Heart right ventricle (tissue), 16 donors: Measurements from ENCODE around the gene LARP4B. TPM values are rescaled to one million over a fixed set of nuclear protein-coding genes. Genes with fewer than 3 reads are reported as not detected.

Source experiments
- ATAC-seq, 8 donors: fragments of 200-7000 bp; cut with Tn5 transposase; one replicate each; pipeline ENCODE4 v1.9.1; 2020; ENCODE audit warnings: mild to moderate bottlenecking in 8 of 8, moderate library complexity in 8 of 8, moderate number of reproducible peaks in 1 of 8
- DNase-seq, 2 donors: peaks; one replicate each; pipeline ENCODE4 v3.0.0-alpha.2; 2020
- H3K27ac ChIP-seq, 10 donors: fragments of 200-600 bp; sonication (generic) in 2 of 10; one replicate each; pipeline versions ENCODE4 v1.5.0 to v1.8.0; 2020 to 2022; ENCODE audit warnings: mild to moderate bottlenecking in 3 of 10
- H3K27me3 ChIP-seq, 7 donors: fragments of 200-600 bp; one replicate each; pipeline ENCODE4 v1.8.0; 2021 to 2022; ENCODE audit warnings: mild to moderate bottlenecking in 2 of 7
- H3K36me3 ChIP-seq, 9 donors: fragments of 200-600 bp; sonication (generic) in 1 of 9; one replicate each; pipeline versions ENCODE4 v1.5.0 to v1.8.0; 2020 to 2022; ENCODE audit warnings: mild to moderate bottlenecking in 2 of 9
- H3K4me1 ChIP-seq, 9 donors: fragments of 200-600 bp; sonication (generic) in 1 of 9; one replicate each; pipeline versions ENCODE4 v1.5.0 to v1.8.0; 2020 to 2022; ENCODE audit warnings: mild to moderate bottlenecking in 4 of 9
- H3K4me3 ChIP-seq, 10 donors: fragments of 200-600 bp; sonication (generic) in 2 of 10; one replicate each; pipeline versions ENCODE4 v1.5.0 to v1.8.0; 2020 to 2022; ENCODE audit warnings: mild to moderate bottlenecking in 7 of 10, moderate library complexity in 2 of 10
- H3K9me3 ChIP-seq, 11 donors: fragments of 200-600 bp in 10 of 11; sonication (generic) in 2 of 11; one replicate each; pipeline versions ENCODE4 v1.5.0 to v1.8.0; 2013 to 2022; ENCODE audit warnings: mild to moderate bottlenecking in 2 of 11, control low read depth in 1 of 11, moderate library complexity in 1 of 11
- WGBS, 2 donors: extraction: QIAGEN DNeasy Blood & Tissue Kit; methylation state at CpG; one replicate each; pipeline ENCODE4 v1.1.7; 2013; ENCODE audit warnings: inconsistent platforms in 1 of 2; 5-methylcytosine and 5-hydroxymethylcytosine counted together
- intact Hi-C, 10 donors: fragments of 100-400 bp; cut with DNase I; formaldehyde crosslinking; loops; one replicate each; pipeline versions ENCODE4 v1.11.1 to v1.14.2; 2022
- polyA plus RNA-seq, 2 donors: library from polyadenylated mRNA; stranded (reverse); fragments of 200-250 nt; gene quantifications; one replicate each; pipeline ENCODE4 v1.2.3, GENCODE V29; 2013
- total RNA-seq, 10 donors: library from RNA; stranded (reverse); fragmentation: NEBNext Ultra II Directional in 3 of 10; extraction: Animal tissue kit (Norgen Biotek cat#: 25700) in 3 of 10; gene quantifications; one replicate each; pipeline versions ENCODE4 v1.2.1 to v1.2.4, GENCODE V29; 2021 to 2023
- TF ChIP-seq, protein P1 (sequence below), 9 donors: fragments of 200-600 bp; sonication (generic) in 2 of 9; IDR thresholded peaks; one replicate each; pipeline versions ENCODE4 v1.5.0 to v1.8.0; 2021 to 2022; ENCODE audit warnings: antibody characterized with exemption in 9 of 9, mild to moderate bottlenecking in 5 of 9, moderate library complexity in 1 of 9
- donor health status: Arrhythmogenic right ventricular cardiomyopathy.
- donor health status: ischemic (EF 13 %, LVEDD 7.1; RV severe dilation, severe dysfunction).
- donor health status: healthy with polysubstance abuse.
- donor health status: DM: no; HTN: yes; CAD: no.
- donor health status: DM: no; HTN: no; CAD: no.
- donor health status: ischemic (EF 25% LVEDD 6.9; RV normal size, moderate dysfunction).
- donor health status: ischemic (EF 25% LVEDD 5.7; RV mildly dilated, moderate dysfunction).
- donor health status: healthy.
- donor health status: DM: yes; HTN: yes; CAD: no.
- donor health status: Ischemic cardiomyopathy.
- donor health status: ischemic (EF 35%, LVEDD 5.7; RV mildly dilated, moderate dysfunction).
- donor health status: nonischemic (EF 11% LVEDD 7.7; RV severe dilation, severe dysfunction).
- donor health status: DM: yes; HTN: yes; CAD: no.
- donor health status: PGD.
- donor health status: ischemic (EF 29% LVEDD 5.4; RV normal size, mild dysfunction).
- donor health status: nonischemic (EF 23%, LVEDD 6.1; RV moderate dilation, normal function).

Gene LARP4B
- total and polyA plus RNA-seq, 12 donors: 10.6 to 82.6 (median 61.9) TPM

DNA sequence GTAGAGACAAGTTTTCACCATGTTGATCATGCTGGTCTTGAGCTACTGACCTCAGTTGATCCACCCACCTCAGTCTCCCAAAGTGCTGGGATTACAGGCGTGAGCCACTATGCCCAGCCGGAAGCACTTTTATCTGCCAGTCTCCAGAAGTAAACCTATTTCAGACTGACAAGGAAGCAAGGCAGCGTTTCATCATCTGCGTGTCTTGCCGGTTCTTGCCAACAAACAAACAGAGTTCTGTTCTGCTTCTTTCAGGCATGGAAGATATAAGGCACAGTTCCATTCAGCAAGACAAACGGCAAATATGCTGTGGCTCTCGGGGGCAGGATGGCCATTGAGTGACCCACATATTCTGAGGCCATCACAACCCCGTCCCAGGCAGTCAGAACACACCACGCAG, 15.5 kb upstream of the LARP4B start:
- Histone ChIP-seq H3K4me3 (no peak overlapping the region), H3K27ac (no peak overlapping the region), H3K27me3 (peaks cover 0 to 8% (median 0%) of the 10 kb centered on the region in 7 donors), H3K4me1 (peaks cover 0 to 16% (median 0%) of the 10 kb centered on the region in 9 donors), H3K36me3 (no peaks in the 10 kb centered on the region), H3K9me3 (no peaks in the 10 kb centered on the region)
- DNase-seq: no peak
- 85 to 86% methylated on average over 9 of the region's 9 CpGs for WGBS, 2 donors
- intact Hi-C loops: no loop called here
- TF ChIP-seq, protein P1, sequence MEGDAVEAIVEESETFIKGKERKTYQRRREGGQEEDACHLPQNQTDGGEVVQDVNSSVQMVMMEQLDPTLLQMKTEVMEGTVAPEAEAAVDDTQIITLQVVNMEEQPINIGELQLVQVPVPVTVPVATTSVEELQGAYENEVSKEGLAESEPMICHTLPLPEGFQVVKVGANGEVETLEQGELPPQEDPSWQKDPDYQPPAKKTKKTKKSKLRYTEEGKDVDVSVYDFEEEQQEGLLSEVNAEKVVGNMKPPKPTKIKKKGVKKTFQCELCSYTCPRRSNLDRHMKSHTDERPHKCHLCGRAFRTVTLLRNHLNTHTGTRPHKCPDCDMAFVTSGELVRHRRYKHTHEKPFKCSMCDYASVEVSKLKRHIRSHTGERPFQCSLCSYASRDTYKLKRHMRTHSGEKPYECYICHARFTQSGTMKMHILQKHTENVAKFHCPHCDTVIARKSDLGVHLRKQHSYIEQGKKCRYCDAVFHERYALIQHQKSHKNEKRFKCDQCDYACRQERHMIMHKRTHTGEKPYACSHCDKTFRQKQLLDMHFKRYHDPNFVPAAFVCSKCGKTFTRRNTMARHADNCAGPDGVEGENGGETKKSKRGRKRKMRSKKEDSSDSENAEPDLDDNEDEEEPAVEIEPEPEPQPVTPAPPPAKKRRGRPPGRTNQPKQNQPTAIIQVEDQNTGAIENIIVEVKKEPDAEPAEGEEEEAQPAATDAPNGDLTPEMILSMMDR (IDR thresholded peaks at IDR 0.05): no peak
- ATAC-seq: no peak

DNA sequence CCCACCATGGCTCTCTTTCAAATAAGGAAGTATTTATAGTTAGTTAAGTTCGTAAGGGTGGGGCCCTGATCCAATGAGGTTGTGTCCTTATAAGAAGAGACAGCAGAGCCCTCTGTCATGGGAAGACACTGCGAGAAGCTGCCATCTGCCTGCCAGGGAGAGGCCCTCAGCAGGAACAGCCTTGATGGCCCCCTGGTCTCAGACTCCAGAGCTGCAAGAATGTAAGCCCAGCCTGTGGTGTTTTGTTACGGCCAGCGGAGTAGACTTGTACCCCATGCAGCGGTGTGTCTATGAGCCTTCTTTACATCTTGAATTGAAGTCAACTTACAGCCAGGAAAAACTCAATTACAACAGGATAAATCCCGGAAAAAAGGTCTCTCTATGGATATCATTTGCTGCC, 14.3 kb upstream of the LARP4B start:
- Histone ChIP-seq H3K27ac (no peak overlapping the region), H3K4me3 (no peak overlapping the region), H3K27me3 (peaks cover 0 to under 1% (median 0%) of the 10 kb centered on the region in 7 donors), H3K9me3 (no peaks in the 10 kb centered on the region), H3K36me3 (no peaks in the 10 kb centered on the region), H3K4me1 (peaks cover 0 to 16% (median 0%) of the 10 kb centered on the region in 9 donors)
- ATAC-seq (no peak), DNase-seq (no peak)
- 92 to 95% methylated on average over 6 of the region's 6 CpGs for WGBS, 2 donors
- TF ChIP-seq, protein P1 (IDR thresholded peaks at IDR 0.05): no peak
- intact Hi-C loops: no loop called here

DNA sequence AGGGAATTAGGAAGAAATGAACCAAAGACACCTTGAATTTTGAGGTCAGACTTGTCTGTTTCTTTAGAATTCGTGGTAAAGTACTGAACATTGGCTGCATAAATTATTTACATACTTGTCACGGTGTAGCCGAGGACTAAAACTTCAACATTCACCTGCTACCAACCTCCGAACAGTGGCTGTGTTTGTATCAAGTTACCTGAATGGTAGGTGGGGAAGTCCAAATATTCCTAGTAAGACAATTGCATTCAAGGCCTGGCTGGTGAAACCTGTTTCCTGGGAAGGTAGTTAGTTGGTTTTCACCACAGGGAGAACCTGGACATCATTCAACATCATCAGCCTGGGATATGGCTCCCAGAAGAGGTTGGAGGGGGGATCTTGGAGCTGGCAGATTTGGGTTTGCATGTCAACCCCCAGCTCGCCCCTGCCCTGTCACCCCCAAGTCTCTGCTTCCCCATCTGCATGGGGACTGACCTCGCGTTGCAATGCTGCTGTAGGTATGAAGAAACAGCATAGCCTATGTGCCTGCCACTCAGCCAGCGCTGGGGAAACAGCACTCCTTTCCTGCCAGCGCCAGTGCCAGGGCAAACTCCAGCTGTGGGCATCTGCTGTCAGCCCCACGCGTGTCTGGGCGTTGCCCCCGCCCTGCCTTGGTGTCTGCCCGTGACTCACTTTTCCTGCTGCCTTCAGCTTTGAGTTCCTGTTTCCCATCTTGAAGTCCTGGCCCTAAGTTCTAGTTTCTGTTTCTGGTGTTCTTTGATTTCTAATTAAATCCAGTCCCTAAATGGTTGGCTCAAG, 12.7 kb upstream of the LARP4B start:
- Histone ChIP-seq H3K27me3 (no peaks in the 10 kb centered on the region), H3K4me3 (peak overlapping the region in 5 of 10 donors; percentile 7 to 39 (median 15)), H3K9me3 (no peaks in the 10 kb centered on the region), H3K36me3 (no peaks in the 10 kb centered on the region), H3K27ac (peak overlapping the region in 8 of 10 donors; percentile 22 to 78 (median 63)), H3K4me1 (peaks cover 0 to 16% (median 0%) of the 10 kb centered on the region in 9 donors)
- intact Hi-C loops: no loop called here
- WGBS, 2 donors: 69 to 74% methylated on average over 14 of the region's 14 CpGs
- TF ChIP-seq, protein P1 (IDR thresholded peaks at IDR 0.05): no peak
- peak; percentile 54 to 60 for DNase-seq
- peak; percentile 53 to 93 (median 86) for ATAC-seq

DNA sequence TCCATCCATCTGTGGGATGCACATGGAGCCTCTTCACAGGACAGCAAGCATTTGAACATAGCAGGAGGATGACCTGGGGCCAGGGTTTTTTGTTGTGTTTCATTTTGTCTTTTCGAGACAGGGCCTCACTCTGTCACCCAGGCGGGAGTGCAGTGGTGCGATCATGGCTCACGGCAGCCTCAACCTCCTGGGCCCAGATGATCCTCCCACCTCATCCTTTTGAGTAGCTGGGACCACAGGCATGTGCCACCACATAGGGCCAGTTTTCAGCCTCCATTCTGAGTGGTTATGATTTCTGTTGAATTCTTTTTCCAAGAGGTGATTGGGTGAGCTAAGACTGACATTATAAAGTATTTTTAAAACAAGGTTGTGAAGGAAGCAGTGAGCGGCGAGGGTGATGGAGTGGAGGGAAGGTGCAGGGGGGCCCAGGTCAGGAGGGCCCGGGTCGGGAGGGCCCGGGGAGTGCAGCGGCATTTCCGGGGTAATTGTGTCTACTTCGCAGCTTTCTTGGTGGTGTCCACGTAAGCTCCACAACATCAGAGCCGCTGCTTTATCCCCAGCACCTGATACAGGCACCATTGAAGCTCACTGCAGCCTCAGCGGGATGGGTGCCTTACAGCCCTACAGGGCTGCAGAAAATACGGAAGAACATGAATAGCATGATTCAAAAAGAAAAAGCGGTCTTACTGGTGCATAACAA, 12.0 kb upstream of the LARP4B start:
- DNase-seq (no peak), ATAC-seq (no peak)
- H3K4me1 ChIP-seq: peaks cover 0 to 16% (median 0%) of the 10 kb centered on the region in 9 donors
- intact Hi-C loops: no loop called here
- no peaks in the 10 kb centered on the region for H3K27me3 ChIP-seq
- 93 to 96% methylated on average over 17 of the region's 17 CpGs for WGBS, 2 donors
- H3K27ac ChIP-seq: peak overlapping the region in 2 of 10 donors; percentile 66 to 78
- H3K9me3 ChIP-seq: no peaks in the 10 kb centered on the region
- no peak overlapping the region for H3K4me3 ChIP-seq
- TF ChIP-seq, protein P1 (IDR thresholded peaks at IDR 0.05): no peak
- H3K36me3 ChIP-seq: no peaks in the 10 kb centered on the region
